ENCODE results near the gene NHS.
A peak's percentile ranks its signal among the peaks of the same experiment; 100 is the strongest.

Gene NHS

DNA sequence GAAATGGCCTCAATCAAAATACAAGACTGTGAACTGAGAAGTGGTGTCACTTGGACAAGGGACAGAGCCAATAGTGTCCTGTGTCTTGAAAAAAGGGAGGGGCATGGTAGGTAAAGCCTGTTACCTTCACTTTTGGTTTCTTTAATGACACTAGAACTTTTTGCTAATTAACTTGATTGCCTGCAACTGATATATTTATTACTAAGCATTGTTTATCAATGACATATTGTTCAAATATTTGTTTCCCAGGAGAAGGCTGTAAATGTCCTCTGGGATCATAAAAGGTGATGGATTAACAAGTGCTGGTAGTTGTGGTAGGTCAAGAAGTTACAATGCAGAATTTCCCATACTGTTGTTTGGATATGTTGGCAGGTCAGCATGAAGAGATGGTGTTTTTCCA, 268.5 kb downstream of the NHS start:
- TF ChIP-seq EZH2 (optimal IDR thresholded peaks at IDR 0.05; ENCODE audit: low read depth, low read length) (no peak), EZH2phosphoT487 (IDR thresholded peaks at IDR 0.05; ENCODE audit: low read length) (no peak)
- TF ChIP-seq, protein P1, sequence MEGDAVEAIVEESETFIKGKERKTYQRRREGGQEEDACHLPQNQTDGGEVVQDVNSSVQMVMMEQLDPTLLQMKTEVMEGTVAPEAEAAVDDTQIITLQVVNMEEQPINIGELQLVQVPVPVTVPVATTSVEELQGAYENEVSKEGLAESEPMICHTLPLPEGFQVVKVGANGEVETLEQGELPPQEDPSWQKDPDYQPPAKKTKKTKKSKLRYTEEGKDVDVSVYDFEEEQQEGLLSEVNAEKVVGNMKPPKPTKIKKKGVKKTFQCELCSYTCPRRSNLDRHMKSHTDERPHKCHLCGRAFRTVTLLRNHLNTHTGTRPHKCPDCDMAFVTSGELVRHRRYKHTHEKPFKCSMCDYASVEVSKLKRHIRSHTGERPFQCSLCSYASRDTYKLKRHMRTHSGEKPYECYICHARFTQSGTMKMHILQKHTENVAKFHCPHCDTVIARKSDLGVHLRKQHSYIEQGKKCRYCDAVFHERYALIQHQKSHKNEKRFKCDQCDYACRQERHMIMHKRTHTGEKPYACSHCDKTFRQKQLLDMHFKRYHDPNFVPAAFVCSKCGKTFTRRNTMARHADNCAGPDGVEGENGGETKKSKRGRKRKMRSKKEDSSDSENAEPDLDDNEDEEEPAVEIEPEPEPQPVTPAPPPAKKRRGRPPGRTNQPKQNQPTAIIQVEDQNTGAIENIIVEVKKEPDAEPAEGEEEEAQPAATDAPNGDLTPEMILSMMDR (IDR thresholded peaks at IDR 0.05; ENCODE audit: low read length) = no peak
- Histone ChIP-seq H3K4me3 (ENCODE audit: low read length) (no peak overlapping the region), H3F3A (ENCODE audit: insufficient read depth, low read length) (no peaks in the 10 kb centered on the region), H3K36me3 (replicated peaks; ENCODE audit: insufficient read depth, low read length) (no peaks in the 10 kb centered on the region), H3K4me2 (ENCODE audit: low read depth, low read length) (peak overlapping the region; percentile 50; the same call in 1 of the 2 replicates), H3K79me2 (ENCODE audit: low read length) (no peaks in the 10 kb centered on the region), H3K9me3 (replicated peaks; ENCODE audit: insufficient read depth, low read length) (no peaks in the 10 kb centered on the region), H3K9me2 (replicated peaks; ENCODE audit: insufficient read depth, low read length) (no peaks in the 10 kb centered on the region), H3K27ac (ENCODE audit: low read length) (no peak overlapping the region), H3K4me1 (ENCODE audit: low read length) (no peaks in the 10 kb centered on the region; the same call in 1 of the 2 replicates), H2AFZ (ENCODE audit: low read length) (peak overlapping the region; percentile 65; the same call in 1 of the 2 replicates), H3K27me3 (replicated peaks; ENCODE audit: insufficient read depth, low read length) (no peaks in the 10 kb centered on the region), H3K9ac (ENCODE audit: low read length) (no peak overlapping the region), H4K20me1 (ENCODE audit: insufficient read depth, low read length) (no peaks in the 10 kb centered on the region)
- peak; percentile 30 for DNase-seq

DNA sequence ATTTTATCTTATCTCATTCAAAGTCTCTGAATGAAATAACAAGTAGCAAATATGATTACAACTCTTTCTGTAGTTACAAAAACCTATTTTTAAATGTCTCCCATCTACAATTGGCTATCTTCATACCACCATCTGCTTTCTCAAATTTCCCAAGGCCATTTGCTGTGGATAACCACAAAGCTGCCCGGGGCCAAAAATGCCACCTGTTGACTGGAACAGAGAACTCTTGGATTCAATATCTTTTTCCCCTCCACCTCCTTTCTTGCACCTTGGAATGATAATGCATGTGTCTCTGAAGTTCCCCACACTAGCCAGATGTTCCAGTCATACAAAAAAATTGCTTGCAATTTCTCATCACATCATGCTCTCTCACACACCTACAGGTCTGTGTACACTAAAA, 269.0 kb downstream of the NHS start:
- Histone ChIP-seq H3K4me3 (ENCODE audit: low read length) (no peak overlapping the region), H3F3A (ENCODE audit: insufficient read depth, low read length) (no peaks in the 10 kb centered on the region), H3K4me2 (ENCODE audit: low read depth, low read length) (peak overlapping the region; percentile 50; the same call in 1 of the 2 replicates), H3K9ac (ENCODE audit: low read length) (no peak overlapping the region), H3K9me3 (replicated peaks; ENCODE audit: insufficient read depth, low read length) (no peaks in the 10 kb centered on the region), H3K36me3 (replicated peaks; ENCODE audit: insufficient read depth, low read length) (no peaks in the 10 kb centered on the region), H3K9me2 (replicated peaks; ENCODE audit: insufficient read depth, low read length) (no peaks in the 10 kb centered on the region), H4K20me1 (ENCODE audit: insufficient read depth, low read length) (no peaks in the 10 kb centered on the region), H3K79me2 (ENCODE audit: low read length) (no peaks in the 10 kb centered on the region), H3K4me1 (ENCODE audit: low read length) (no peaks in the 10 kb centered on the region; the same call in 1 of the 2 replicates), H3K27me3 (replicated peaks; ENCODE audit: insufficient read depth, low read length) (no peaks in the 10 kb centered on the region), H3K27ac (ENCODE audit: low read length) (no peak overlapping the region), H2AFZ (ENCODE audit: low read length) (0 out of 2 replicates have a peak overlapping the region, but pooled peaks have one; percentile 65)
- no peak for DNase-seq
- TF ChIP-seq, protein P1 (IDR thresholded peaks at IDR 0.05; ENCODE audit: low read length) = no peak
- TF ChIP-seq EZH2 (optimal IDR thresholded peaks at IDR 0.05; ENCODE audit: low read depth, low read length) (no peak), EZH2phosphoT487 (IDR thresholded peaks at IDR 0.05; ENCODE audit: low read length) (no peak)

DNA sequence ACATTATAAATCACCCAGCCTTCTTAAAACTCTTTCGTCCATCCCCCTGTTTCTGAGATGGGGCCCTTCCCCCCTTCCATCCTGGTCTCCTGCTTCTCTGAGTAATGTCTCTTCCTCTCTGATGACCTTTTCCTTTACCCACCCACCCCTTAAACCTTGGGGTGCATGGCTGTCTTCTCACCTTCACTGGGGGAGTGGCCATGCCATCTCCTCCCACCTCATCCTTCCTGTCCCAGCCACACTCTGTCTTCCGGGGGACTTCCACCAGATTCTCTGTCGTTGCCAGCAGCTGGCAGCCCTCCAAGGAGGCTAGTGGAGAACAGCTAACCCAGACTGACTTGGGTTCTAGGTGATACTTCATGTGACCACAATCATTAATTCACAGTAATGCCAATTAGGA, 279.1 kb downstream of the NHS start:
- no peaks in the 10 kb centered on the region for H3K4me1 ChIP-seq (ENCODE audit: low read length)
- H2AFZ ChIP-seq (ENCODE audit: low read length) = no peak overlapping the region
- H3K27me3 ChIP-seq (replicated peaks; ENCODE audit: insufficient read depth, low read length) = no peaks in the 10 kb centered on the region
- no peak overlapping the region for H3K27ac ChIP-seq (ENCODE audit: low read length)
- no peak overlapping the region for H3K4me3 ChIP-seq (ENCODE audit: low read length)
- no peak overlapping the region for H3K4me2 ChIP-seq (ENCODE audit: low read depth, low read length)
- H3F3A ChIP-seq (ENCODE audit: insufficient read depth, low read length) = no peaks in the 10 kb centered on the region
- H4K20me1 ChIP-seq (ENCODE audit: insufficient read depth, low read length) = no peaks in the 10 kb centered on the region
- no peaks in the 10 kb centered on the region for H3K9me3 ChIP-seq (replicated peaks; ENCODE audit: insufficient read depth, low read length)
- TF ChIP-seq EZH2 (optimal IDR thresholded peaks at IDR 0.05; ENCODE audit: low read depth, low read length) (no peak), EZH2phosphoT487 (IDR thresholded peaks at IDR 0.05; ENCODE audit: low read length) (no peak)
- TF ChIP-seq, protein P1 (IDR thresholded peaks at IDR 0.05; ENCODE audit: low read length) = no peak
- no peak overlapping the region for H3K9ac ChIP-seq (ENCODE audit: low read length)
- no peaks in the 10 kb centered on the region for H3K36me3 ChIP-seq (replicated peaks; ENCODE audit: insufficient read depth, low read length)
- no peaks in the 10 kb centered on the region for H3K9me2 ChIP-seq (replicated peaks; ENCODE audit: insufficient read depth, low read length)
- H3K79me2 ChIP-seq (ENCODE audit: low read length) = no peaks in the 10 kb centered on the region
- DNase-seq = no peak
